WI38 (cell line): ENCODE measurements around the gene XIRP2.

Experiments
- H3K4me3 ChIP-seq: 2 replicates; pipeline ENCODE4 v1.5.1; 2011; ENCODE audit warnings: low read depth, mild to moderate bottlenecking, control low read depth, low read length
- CTCF ChIP-seq: IDR thresholded peaks from 2 replicates; pipeline ENCODE4 v1.5.1; 2012; ENCODE audit warnings: low read depth, mild to moderate bottlenecking, control low read depth, low read length

XIRP2 gene, protein sequence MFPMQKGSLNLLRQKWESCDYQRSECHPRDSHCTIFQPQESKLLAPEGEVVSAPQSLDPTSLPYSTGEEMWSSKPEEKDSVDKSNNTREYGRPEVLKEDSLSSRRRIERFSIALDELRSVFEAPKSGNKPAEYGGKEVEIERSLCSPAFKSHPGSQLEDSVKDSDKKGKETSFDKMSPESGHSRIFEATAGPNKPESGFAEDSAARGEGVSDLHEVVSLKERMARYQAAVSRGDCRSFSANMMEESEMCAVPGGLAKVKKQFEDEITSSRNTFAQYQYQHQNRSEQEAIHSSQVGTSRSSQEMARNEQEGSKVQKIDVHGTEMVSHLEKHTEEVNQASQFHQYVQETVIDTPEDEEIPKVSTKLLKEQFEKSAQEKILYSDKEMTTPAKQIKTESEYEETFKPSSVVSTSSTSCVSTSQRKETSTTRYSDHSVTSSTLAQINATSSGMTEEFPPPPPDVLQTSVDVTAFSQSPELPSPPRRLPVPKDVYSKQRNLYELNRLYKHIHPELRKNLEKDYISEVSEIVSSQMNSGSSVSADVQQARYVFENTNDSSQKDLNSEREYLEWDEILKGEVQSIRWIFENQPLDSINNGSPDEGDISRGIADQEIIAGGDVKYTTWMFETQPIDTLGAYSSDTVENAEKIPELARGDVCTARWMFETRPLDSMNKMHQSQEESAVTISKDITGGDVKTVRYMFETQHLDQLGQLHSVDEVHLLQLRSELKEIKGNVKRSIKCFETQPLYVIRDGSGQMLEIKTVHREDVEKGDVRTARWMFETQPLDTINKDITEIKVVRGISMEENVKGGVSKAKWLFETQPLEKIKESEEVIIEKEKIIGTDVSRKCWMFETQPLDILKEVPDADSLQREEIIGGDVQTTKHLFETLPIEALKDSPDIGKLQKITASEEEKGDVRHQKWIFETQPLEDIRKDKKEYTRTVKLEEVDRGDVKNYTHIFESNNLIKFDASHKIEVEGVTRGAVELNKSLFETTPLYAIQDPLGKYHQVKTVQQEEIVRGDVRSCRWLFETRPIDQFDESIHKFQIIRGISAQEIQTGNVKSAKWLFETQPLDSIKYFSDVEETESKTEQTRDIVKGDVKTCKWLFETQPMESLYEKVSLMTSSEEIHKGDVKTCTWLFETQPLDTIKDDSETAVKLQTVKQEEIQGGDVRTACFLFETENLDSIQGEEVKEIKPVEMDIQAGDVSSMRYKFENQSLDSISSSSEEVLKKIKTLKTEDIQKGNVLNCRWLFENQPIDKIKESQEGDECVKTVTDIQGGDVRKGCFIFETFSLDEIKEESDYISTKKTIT (N-terminal part only)

GRCh38 chr2:166888180-166888579 lies at the start of gene XIRP2:
Gene XIRP2 (plus strand): TSS chr2:166888480. CDS start chr2:166903483, 15,003 bp downstream.
- H3K4me3 ChIP-seq = no peak within 1 kb of the TSS
- TF ChIP-seq CTCF = no peak

DNA sequence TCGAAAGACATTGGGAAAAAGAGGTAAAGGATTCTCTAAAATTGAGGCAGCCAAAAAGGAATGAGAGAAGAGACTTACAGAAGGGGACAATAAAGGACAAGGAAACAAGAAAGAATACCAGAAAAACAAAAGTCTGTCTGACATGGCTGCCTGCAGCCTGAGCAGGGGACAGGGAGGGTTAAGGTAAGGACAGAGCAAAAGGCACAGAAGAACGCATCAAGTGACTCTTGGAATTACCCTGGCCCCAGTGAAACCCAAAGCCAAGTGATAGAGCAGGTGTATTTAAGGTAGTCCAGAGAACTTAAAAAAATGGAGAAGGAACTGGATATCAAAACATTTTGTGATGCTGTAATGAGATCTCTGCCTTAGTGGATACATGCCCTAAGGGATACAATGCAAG lies 47.1 kb upstream of the XIRP2 start:
- no peak for TF ChIP-seq CTCF
- H3K4me3 ChIP-seq = no peak overlapping the region

DNA sequence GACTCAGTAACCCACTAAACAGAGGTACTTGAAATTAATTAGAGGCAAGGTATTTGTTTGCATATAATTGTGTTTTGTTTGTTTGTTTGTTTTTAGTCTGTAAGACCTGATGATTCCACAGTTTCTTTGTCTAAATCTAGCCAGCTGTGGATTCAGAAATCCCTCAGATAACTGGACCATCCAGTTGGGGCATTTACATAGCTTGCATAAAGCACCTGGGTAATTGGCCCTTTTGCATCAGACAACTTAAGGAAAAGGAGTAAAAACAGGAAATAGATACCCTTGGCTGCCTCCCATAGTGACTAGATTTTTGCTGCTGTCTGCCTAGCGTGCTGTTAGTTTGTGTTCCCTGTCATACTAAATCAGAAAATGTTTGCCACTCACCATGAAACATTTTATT lies 46.6 kb upstream of the XIRP2 start:
- no peak overlapping the region for H3K4me3 ChIP-seq
- TF ChIP-seq CTCF = no peak

DNA sequence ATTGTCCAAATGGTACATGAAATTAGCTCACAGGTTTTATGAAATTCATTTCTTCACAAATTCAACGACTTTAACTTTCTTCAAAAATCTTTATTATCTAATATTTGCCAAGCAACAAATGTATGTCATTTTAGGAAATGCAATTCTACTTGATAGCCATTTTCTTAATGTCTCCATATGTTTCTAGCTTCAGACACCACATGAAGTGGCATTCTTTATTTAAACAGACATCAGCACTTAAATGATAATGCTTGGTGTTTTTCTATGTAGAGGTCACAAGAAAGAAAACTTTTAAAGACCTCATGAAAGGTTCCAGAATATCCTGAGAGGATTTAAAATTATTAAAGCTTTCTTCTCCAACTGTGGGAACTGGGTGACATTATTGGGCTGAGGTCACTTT lies 44.2 kb upstream of the XIRP2 start:
- H3K4me3 ChIP-seq = no peak overlapping the region
- TF ChIP-seq CTCF = no peak

DNA sequence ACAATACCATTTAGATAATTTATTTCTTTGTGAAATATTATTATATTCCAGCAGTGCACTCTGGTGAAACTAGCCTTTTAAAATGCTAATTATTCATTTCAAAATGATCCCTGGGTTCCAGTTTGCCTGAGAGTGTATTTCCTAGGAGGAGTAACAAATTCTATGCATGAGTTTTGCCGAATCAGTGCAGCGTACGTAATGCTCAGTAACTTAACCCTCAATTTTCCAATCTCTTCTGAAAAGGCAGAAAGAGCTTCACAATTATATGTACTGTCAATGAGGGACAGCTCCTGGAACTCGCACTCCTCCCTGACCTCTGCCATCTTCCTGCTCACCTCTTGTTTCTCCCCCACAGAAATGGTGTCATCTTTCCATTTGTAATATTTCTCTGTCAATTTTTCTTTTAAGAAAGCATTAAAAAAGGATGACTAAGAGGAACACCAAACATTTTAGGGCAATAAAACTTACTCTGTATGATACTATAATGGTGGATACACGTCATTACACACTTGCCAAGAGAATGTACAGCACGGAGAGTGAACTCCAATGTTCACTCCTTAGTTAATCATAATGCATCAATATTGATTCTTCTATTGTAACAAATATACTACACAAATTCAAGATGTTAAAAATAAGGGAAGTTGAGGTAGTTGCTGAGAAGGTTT lies 25.7 kb upstream of the XIRP2 start:
- H3K4me3 ChIP-seq = no peak overlapping the region
- TF ChIP-seq CTCF = no peak

- H3K4me3 ChIP-seq = no peak overlapping the region
- no peak for TF ChIP-seq CTCF
Measured at GRCh38 chr2:166867874-166868514, 20.3 kb upstream of the XIRP2 start.
